Peyer's patch (tissue), 4 donors: ENCODE results near the gene ALB. TPM values are rescaled to one million over a fixed set of nuclear protein-coding genes. Genes with fewer than 3 reads are reported as not detected.
A peak's percentile ranks its signal among the peaks of the same experiment; 100 is the strongest.

Experiments used
- DNase-seq, 3 donors: peaks; one replicate each; pipeline ENCODE4 v3.0.0-alpha.2; 2017 to 2019
- H3K27ac ChIP-seq, 4 donors: fragments of 200-600 bp; sonication (generic); one replicate each; pipeline ENCODE4 v1.5.1; 2016 to 2019
- H3K27me3 ChIP-seq, 2 donors: fragments of 200-600 bp; sonication (generic); one replicate each; pipeline ENCODE4 v1.5.1; 2019
- H3K36me3 ChIP-seq, 3 donors: fragments of 200-600 bp; sonication (generic); one replicate each; pipeline ENCODE4 v1.5.1; 2016 to 2019
- H3K4me1 ChIP-seq, 4 donors: fragments of 200-600 bp; sonication (generic); one replicate each; pipeline ENCODE4 v1.5.1; 2016 to 2019
- H3K4me3 ChIP-seq, 4 donors: fragments of 200-600 bp; sonication (generic); 1 replicate in 3 of 4; 2 replicates in 1 of 4; pipeline ENCODE4 v1.5.1; 2016 to 2019; ENCODE audit warnings: mild to moderate bottlenecking in 1 of 4
- H3K9me3 ChIP-seq, 4 donors: fragments of 200-600 bp; sonication (generic); one replicate each; pipeline ENCODE4 v1.5.1; 2016 to 2019; ENCODE audit warnings: mild to moderate bottlenecking in 1 of 4
- CTCF ChIP-seq, 6 experiments: fragments of 450-650 bp in 4 of 6; fragments of 200-600 bp in 2 of 6; sonication (generic) in 1 of 6; IDR thresholded peaks; one replicate each; pipeline ENCODE4 v1.5.1; 2017 to 2019; ENCODE audit warnings: antibody characterized with exemption in 6 of 6, mild to moderate bottlenecking in 3 of 6, moderate library complexity in 1 of 6
- POLR2A ChIP-seq, 2 donors: fragments of 450-650 bp; IDR thresholded peaks; one replicate each; pipeline ENCODE4 v1.5.1; 2017; ENCODE audit warnings: antibody characterized with exemption in 2 of 2, mild to moderate bottlenecking in 2 of 2, moderate library complexity in 2 of 2
- total RNA-seq, 4 donors: library from RNA; depleted of rRNA; stranded (reverse); fragments of >200 nt; gene quantifications; one replicate each; pipeline ENCODE4 v1.1.0, GENCODE V29; 2016

ALB gene
- total RNA-seq, 4 donors from 2014 or later, result 0.66 to 2.5 TPM; not detected in 2

GRCh38 chr4:73453701-73454005 is 49.6 kb downstream of the ALB start:
- Histone ChIP-seq H3K4me3 (no peak overlapping the region), H3K9me3 (no peaks in the 10 kb centered on the region), H3K36me3 (no peaks in the 10 kb centered on the region), H3K27ac (peak overlapping the region in 1 of 4 donors; percentile 52), H3K27me3 (no peaks in the 10 kb centered on the region), H3K4me1 (peaks cover 0 to 3% (median 0%) of the 10 kb centered on the region in 4 donors)
- TF ChIP-seq CTCF (IDR thresholded peaks at IDR 0.05) (no peak), POLR2A (IDR thresholded peaks at IDR 0.05) (no peak)
- no peak for DNase-seq

- Histone ChIP-seq H3K4me1 (peaks cover 0 to 3% (median 0%) of the 10 kb centered on the region in 4 donors), H3K27me3 (no peaks in the 10 kb centered on the region), H3K36me3 (no peaks in the 10 kb centered on the region), H3K9me3 (no peaks in the 10 kb centered on the region), H3K4me3 (no peak overlapping the region), H3K27ac (no peak overlapping the region)
- no peak for DNase-seq
- TF ChIP-seq CTCF (IDR thresholded peaks at IDR 0.05) (no peak), POLR2A (IDR thresholded peaks at IDR 0.05) (no peak)
These were observed 50.8 kb downstream of the ALB start for GRCh38 chr4:73454920-73455319.

- Histone ChIP-seq H3K4me3 (no peak overlapping the region), H3K9me3 (no peaks in the 10 kb centered on the region), H3K36me3 (no peaks in the 10 kb centered on the region), H3K27ac (no peak overlapping the region), H3K27me3 (no peaks in the 10 kb centered on the region), H3K4me1 (peaks cover 0 to 3% (median 0%) of the 10 kb centered on the region in 4 donors)
- TF ChIP-seq POLR2A (IDR thresholded peaks at IDR 0.05) (no peak), CTCF (IDR thresholded peaks at IDR 0.05) (no peak)
- no peak for DNase-seq
These were observed 52.3 kb downstream of the ALB start for GRCh38 chr4:73456177-73457022.

- H3K36me3 ChIP-seq, result no peaks in the 10 kb centered on the region
- no peak overlapping the region for H3K4me3 ChIP-seq
- H3K4me1 ChIP-seq, result peaks cover 0 to 3% (median 0%) of the 10 kb centered on the region in 4 donors
- no peak for DNase-seq
- H3K27me3 ChIP-seq, result no peaks in the 10 kb centered on the region
- TF ChIP-seq POLR2A (IDR thresholded peaks at IDR 0.05) (no peak), CTCF (IDR thresholded peaks at IDR 0.05) (no peak)
- H3K9me3 ChIP-seq, result no peaks in the 10 kb centered on the region
- H3K27ac ChIP-seq, result no peak overlapping the region
These were observed 54.3 kb downstream of the ALB start for GRCh38 chr4:73458184-73459047.

GRCh38 chr4:73459048-73459421 is 54.9 kb downstream of the ALB start:
- Histone ChIP-seq H3K9me3 (no peaks in the 10 kb centered on the region), H3K27me3 (no peaks in the 10 kb centered on the region), H3K4me1 (no peaks in the 10 kb centered on the region), H3K4me3 (no peak overlapping the region), H3K36me3 (no peaks in the 10 kb centered on the region), H3K27ac (no peak overlapping the region)
- DNase-seq, result no peak
- TF ChIP-seq POLR2A (IDR thresholded peaks at IDR 0.05), result no peak
